Measurements from ENCODE around the gene BSN.

DNA sequence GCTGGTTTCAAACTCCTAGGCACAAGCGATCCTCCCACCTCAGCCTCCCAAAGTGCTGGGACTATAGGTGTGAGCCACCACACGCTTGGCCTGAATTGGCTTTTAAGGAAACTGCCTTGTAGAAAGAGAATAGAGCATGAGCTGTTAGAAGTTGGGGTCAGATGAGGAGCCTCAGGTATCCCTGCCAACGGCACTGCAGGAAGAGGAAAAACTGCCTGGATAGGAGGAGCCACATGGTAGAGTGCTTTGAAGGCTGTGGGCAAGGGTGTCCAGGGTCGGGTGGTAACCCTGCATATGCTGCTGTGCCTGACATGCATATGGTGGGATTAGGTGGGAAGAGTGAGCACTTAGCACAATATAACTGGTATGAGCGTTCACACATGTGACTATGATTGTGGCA is 55.0 kb downstream of the BSN start:
- TF ChIP-seq, protein P1, sequence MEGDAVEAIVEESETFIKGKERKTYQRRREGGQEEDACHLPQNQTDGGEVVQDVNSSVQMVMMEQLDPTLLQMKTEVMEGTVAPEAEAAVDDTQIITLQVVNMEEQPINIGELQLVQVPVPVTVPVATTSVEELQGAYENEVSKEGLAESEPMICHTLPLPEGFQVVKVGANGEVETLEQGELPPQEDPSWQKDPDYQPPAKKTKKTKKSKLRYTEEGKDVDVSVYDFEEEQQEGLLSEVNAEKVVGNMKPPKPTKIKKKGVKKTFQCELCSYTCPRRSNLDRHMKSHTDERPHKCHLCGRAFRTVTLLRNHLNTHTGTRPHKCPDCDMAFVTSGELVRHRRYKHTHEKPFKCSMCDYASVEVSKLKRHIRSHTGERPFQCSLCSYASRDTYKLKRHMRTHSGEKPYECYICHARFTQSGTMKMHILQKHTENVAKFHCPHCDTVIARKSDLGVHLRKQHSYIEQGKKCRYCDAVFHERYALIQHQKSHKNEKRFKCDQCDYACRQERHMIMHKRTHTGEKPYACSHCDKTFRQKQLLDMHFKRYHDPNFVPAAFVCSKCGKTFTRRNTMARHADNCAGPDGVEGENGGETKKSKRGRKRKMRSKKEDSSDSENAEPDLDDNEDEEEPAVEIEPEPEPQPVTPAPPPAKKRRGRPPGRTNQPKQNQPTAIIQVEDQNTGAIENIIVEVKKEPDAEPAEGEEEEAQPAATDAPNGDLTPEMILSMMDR (IDR thresholded peaks at IDR 0.05; ENCODE audit: borderline replicate concordance, extremely low read depth, low read length, poor library complexity, severe bottlenecking) = no peak
- TF ChIP-seq EZH2 (IDR thresholded peaks at IDR 0.05; ENCODE audit: borderline replicate concordance, low read depth, low read length, severe bottlenecking) = no peak

Data from DND-41 (cell line).